GM19099 (cell line): ENCODE results near the gene BMP8A.

Source experiments
- POLR2A ChIP-seq: IDR thresholded peaks from 3 replicates; pipeline ENCODE4 v1.6.1; 2011; ENCODE audit warnings: low read depth; ENCODE audit not compliant: insufficient read length; ENCODE audit errors: extremely low read depth

The BMP8A gene

DNA sequence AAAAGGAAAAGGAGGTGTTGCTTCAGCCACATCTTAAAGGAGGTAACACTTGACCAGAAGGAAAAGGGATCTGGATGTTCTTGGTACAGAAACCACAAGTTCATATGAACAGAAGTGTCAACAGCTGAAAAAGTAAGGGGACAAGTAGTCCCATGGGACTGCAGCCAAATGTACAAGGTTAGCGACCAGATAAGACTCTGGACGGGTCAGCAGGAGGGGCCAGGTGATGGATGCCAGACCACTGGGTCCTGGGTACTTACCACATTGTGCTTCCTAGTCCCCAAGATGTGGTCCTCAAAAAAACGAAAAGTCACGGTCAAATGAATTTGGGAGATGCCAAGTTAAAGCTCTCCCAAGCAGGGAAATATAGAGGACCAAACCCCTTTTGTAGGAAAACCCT, 16.6 kb upstream of the BMP8A start:
- TF ChIP-seq POLR2A, result no peak

DNA sequence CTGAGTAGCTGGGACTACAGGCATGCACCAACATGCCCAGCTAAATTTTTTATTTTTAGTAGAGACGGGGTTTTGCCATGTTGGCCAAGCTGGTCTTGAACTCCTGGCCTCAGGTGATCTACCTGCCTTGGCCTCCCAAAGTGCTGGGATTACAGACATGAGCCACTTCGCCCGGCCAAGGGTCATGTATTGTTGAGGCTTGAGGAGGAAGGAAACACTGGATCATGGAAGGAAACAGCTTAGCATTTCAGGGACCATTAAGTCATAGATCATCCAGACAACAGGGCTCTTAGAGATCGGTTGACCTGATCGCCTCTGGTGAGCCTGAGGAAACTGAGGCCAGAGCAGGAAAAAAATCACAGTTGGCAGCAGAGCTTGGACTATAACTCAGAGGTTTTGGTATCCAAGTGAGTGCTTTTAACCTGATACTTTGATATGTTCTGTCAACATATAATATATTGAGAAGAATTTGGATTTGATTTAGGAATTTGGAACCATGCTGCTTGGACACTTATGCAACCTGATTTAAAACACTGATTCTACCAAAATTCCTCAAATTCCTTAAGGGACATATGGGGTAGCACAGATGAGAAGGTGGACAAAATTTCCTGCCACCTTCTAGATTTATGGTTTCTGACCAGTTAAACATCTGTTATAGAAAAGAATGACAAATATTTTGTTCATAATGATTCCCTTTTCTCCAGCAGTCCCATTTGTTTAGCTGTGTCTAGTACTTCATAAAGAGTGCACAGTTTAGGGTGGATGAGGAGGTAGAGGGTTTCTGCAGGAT, 13.1 kb upstream of the BMP8A start:
- no peak for TF ChIP-seq POLR2A

DNA sequence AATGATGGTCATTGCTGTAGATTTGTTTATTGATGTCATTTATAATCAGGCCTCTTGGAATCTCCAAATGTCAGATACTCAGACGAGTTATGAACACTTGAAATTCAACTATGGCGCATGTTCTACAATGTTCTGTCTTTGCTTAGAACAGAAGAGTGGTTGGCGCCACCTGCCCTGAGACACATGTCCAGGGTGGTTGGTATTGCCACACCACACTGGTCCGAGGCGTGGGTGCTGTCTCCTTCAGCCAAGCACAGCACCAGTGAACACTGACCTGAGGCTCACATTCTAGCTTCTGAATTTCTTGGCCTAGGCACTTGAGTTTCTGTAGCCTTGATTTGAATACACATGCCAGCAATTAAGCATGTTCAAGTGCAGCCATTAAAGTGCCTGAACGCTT, 10.1 kb upstream of the BMP8A start:
- TF ChIP-seq POLR2A, result no peak

- TF ChIP-seq POLR2A, result no peak
Observed at GRCh38 chr1:39483276-39483675, 8.2 kb upstream of the BMP8A start.

DNA sequence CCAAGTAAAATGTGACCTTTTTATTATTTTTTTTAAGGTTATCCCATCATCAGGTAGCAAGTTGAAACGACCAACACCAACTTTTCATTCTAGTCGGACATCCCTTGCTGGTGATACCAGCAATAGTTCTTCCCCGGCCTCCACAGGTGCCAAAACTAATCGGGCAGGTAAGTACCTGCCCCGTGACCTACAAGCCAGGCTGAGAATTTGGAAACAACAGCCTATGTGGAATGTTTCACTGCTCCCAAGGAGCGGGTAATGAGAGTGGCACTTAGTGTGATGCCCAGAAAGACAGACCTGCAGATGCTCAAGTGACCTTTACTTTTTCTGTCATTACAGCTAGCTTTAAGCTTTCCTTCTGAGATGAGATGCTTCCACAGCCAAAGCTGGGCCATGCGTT, 6.9 kb upstream of the BMP8A start:
- no peak for TF ChIP-seq POLR2A

- TF ChIP-seq POLR2A, result no peak
Observed at GRCh38 chr1:39485046-39485803, 6.2 kb upstream of the BMP8A start.

DNA sequence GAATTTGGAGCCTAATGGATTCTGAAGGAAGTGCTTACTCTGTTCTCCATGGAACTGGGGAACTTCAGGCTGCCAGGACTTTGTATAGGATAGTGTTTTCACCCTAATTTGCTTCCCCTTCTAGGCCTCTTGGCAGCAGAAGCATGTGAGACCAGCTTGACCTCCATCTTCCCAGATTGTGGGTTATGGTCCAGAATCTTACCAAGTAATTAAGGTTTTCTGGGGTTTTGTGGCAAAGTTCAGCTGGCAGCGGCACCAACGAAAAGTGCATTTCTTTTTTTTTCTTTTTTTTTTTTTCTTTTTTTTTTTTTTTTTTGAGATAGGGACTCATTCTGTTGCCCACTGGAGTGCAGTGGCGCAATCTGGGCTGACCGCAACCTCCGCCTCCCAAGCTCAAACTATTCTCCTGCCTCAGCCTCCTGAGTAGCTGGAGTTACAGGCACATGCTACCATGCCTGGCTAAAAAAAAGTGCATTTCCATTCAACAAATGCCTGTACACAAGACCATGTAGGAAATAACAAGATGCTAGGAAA, 3.4 kb upstream of the BMP8A start:
- TF ChIP-seq POLR2A, result no peak

DNA sequence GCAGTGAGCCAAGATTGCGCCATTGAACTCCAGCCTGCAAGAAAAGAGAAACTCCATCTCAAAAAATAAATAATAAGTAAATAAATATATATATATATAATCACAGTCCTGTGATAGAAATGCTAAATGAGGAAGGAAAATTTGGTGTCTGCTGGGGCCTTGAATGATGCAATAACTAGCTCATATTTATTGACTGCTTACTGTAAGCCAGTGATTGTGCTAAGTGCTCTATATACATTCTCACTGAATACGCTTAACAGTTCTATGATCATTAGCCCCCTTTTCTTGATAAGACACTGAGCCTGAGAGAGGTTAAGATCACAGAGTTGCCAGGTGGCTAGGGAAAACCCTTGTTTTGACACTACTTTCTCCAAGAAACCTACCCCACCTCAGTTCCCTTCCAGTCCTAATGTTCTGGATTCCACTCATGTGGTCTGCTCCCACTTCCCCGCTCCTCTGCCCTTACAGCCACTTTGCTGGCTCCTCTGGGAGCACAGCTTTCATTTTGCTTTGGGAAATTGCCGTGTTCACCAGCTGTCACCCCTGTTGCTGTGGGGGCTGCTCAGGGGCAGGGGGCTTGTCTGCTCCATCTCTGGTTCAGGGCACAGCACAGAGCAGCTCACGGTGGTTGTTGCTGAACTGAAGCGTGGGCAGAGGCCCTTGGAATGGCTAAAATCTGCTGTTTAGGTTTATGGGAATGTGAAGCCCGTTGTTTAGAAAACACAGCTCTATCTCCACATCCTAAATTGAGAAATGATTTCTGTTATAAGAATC, 2.5 kb upstream of the BMP8A start:
- no peak for TF ChIP-seq POLR2A

DNA sequence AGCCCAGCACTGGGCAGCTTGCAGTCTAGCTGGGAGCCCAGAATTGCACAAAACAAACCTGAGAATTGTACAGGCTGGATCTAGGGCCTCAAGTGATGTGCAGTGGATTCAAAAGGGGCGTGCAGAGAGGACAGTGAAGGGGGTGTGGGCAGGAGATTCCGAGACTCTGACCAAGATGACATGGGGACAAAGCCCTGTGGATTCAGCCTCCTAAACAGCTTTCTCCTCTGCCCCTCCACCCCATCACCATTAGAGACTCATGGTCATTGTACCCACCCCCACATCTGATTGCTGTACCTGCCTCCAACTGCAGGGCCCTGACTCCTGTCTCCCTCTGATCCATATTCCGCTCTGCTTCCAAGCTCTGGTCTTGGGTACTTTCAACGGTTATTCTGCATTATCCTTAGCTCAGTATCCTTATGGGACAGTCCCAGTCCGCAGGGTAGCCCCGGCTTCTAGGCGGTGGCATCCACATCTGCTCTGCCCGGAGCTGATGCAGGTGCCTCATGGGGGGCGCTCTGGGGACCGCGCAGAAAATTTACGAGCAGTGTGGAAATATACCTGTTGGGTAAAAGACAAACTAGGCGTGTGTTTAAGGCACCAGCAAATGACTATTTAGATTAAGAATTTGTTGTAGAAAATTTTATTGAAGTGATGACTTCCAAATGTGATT, 1.7 kb upstream of the BMP8A start:
- no peak for TF ChIP-seq POLR2A

DNA sequence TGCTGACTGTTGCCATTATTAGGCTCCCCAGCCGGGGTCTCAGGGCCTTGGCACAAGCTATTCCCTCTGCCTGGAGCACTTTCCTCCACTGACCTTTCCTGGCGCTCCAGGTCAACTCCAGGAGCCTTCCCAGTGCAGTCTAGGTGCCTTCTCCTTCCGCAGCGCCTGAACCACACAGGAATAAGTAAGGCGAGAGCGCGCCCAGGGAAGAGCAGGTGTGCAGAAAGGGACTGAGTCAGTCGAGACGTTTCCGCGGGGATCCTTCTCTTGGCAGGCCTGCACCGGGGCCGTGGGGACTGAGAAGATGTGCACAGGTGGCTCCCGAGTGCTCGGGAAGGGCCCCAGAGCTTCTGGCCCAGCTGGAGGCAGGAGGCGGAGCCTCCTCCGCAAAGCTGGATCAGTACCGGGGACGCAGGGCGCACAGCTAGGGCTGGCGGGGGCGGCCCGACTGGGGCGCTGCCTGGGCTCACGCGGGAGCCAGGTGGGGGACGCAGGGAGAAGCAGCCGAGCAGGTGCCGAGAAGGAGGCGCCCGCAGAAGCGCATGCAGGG, 765 bp upstream of the BMP8A start:
- TF ChIP-seq POLR2A, result no peak

DNA sequence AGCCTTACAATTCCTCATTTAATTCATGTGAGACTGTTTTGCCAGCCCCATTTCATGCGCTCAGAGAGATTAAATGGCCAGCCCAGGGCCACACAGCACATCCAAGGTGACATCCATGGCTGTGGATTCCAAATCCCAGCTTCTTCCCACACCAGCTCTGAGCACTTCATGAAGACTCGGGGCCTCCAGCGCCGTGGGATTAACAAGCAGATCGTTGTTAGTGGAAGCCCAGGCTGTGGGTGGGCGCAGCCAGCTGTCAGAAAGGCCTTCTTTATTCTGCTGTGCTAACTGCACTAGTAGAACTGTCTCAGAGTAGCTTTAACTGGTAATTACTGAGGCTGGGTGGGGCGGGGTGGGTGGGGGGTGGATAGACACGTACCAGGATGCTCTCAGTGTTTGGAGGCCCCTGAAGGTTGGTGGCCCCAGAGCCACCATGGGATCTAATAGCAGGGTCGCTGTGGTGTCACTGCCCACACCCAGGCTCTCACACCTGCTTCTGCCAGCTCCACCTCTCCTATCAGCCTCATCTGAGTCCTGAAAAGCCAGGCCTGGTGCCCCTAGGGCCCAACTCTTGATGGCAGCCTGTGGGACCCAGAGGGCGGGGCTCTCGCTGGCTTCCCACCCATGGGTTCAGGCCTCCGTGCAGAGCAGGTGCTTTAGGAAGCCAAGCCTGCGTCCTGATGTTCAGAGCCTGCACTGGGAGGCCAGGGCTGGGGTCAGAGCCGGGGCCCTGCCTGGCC, 3.4 kb downstream of the BMP8A start:
- no peak for TF ChIP-seq POLR2A

DNA sequence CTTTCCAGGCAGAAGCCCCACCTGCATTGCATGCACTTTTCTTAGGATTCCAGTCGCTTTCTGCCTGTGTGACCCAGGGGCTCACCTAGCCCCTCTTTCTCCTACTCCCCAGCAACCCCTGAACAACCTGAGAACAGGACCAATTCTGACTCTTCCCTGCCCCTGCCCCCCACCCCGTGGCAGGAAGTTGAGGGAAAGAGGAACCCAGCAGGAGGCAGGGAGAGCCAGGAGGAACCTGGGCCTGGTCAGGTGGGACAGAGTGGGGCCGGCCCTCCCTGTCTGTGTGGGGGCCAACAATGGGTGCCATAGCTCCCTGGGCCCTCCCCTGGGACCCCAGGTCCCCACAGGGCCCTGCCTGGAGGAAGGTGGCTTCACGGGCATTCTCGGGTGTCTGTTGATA, 6.1 kb downstream of the BMP8A start:
- no peak for TF ChIP-seq POLR2A

- no peak for TF ChIP-seq POLR2A
Observed at GRCh38 chr1:39499668-39500067, 8.2 kb downstream of the BMP8A start.

DNA sequence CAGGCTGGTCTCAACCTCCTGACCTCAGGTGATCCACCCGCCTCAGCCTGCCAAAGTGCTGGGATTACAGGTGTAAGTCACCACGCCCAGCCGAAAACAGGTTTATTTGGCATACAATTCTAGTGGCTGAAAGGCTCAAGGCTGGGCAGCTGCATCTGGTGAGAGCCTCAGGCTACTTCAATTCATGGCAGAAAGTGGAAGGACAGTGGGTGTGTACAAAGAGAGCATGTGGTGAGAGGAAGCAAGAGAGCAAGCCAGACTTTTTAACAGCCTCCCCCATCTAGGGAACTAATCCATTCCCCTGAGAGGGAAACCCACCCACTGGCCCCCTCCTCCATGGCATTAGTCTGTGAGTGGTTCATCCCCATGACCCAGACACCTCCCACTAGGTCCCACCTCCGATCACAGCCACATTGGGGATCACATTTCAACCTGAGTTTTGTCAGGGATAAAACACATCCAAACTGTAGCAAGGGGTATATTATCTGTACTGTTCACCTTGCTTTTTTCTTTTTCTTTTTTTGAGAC, 9.5 kb downstream of the BMP8A start:
- no peak for TF ChIP-seq POLR2A
